Lower lobe of right lung (tissue), 2 donors: ENCODE data around the gene SNRNP200. TPM values are rescaled to one million over a fixed set of nuclear protein-coding genes. Genes with fewer than 3 reads are reported as not detected.

Source experiments
- ATAC-seq, 2 donors: fragments of 200-7000 bp; cut with Tn5 transposase; one replicate each; pipeline ENCODE4 v1.9.1; 2020 to 2022; ENCODE audit warnings: mild to moderate bottlenecking in 2 of 2, moderate library complexity in 2 of 2
- DNase-seq: peaks from one replicate; pipeline ENCODE4 v3.0.0-alpha.2; 2020
- H3K27ac ChIP-seq: fragments of 200-600 bp; one replicate; pipeline ENCODE4 v1.8.0; 2022
- H3K27me3 ChIP-seq: fragments of 200-600 bp; one replicate; pipeline ENCODE4 v1.8.0; 2022; ENCODE audit warnings: low read depth
- H3K36me3 ChIP-seq: fragments of 200-600 bp; one replicate; pipeline ENCODE4 v1.8.0; 2022; ENCODE audit warnings: mild to moderate bottlenecking
- H3K4me1 ChIP-seq: fragments of 200-600 bp; one replicate; pipeline ENCODE4 v1.8.0; 2022
- H3K4me3 ChIP-seq: fragments of 200-600 bp; one replicate; pipeline ENCODE4 v1.8.0; 2022; ENCODE audit warnings: mild to moderate bottlenecking
- H3K9me3 ChIP-seq: fragments of 200-600 bp; one replicate; pipeline ENCODE4 v1.8.0; 2022
- intact Hi-C: fragments of 100-400 bp; cut with DNase I; formaldehyde crosslinking; loops from one replicate; pipeline ENCODE4 v1.11.0; 2022
- total RNA-seq: library from RNA; stranded (reverse); fragmentation: NEBNext Ultra II Directional; extraction: Animal tissue kit (Norgen Biotek cat#: 25700); gene quantifications from one replicate; pipeline ENCODE4 v1.2.1, GENCODE V29; 2021
- TF ChIP-seq, protein P1 (sequence below): fragments of 200-600 bp; IDR thresholded peaks from one replicate; pipeline ENCODE4 v1.8.0; 2022; ENCODE audit warnings: antibody characterized with exemption, mild to moderate bottlenecking
- donor health status: DM: no; HTN: yes; CAD: no; lungs with severe emphysema.

Gene SNRNP200
- total RNA-seq, 1 donor from 2014 or later, result 95.3 TPM

DNA sequence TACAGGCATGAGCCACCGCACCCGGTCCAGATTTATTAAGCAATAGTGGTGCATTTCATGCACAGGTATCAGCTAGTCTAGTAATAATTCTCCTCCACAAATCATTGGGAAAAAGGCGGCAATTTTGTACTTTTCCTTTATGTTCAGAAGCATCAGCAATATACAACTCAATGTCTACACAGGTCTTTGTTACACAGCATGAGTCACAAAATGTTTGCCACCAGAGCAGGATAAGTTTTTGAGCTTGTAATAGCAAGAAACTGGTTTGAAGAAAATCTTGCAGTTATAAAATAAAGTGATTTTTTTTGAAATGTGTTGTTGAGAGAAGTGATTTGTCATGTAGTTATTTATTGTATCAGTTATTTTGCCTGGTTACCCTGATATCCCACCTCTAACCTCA is 15.0 kb upstream of the SNRNP200 start:
- peak overlapping the region; percentile 77 for H3K4me3 ChIP-seq
- ATAC-seq (no peak), DNase-seq (no peak)
- TF ChIP-seq, protein P1, sequence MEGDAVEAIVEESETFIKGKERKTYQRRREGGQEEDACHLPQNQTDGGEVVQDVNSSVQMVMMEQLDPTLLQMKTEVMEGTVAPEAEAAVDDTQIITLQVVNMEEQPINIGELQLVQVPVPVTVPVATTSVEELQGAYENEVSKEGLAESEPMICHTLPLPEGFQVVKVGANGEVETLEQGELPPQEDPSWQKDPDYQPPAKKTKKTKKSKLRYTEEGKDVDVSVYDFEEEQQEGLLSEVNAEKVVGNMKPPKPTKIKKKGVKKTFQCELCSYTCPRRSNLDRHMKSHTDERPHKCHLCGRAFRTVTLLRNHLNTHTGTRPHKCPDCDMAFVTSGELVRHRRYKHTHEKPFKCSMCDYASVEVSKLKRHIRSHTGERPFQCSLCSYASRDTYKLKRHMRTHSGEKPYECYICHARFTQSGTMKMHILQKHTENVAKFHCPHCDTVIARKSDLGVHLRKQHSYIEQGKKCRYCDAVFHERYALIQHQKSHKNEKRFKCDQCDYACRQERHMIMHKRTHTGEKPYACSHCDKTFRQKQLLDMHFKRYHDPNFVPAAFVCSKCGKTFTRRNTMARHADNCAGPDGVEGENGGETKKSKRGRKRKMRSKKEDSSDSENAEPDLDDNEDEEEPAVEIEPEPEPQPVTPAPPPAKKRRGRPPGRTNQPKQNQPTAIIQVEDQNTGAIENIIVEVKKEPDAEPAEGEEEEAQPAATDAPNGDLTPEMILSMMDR, result no peak
- H3K27me3 ChIP-seq, result peaks cover 38% of the 10 kb centered on the region
- H3K27ac ChIP-seq, result no peak overlapping the region
- no peaks in the 10 kb centered on the region for H3K9me3 ChIP-seq
- intact Hi-C loops, result no loop called here
- no peaks in the 10 kb centered on the region for H3K36me3 ChIP-seq
- H3K4me1 ChIP-seq, result peaks cover 24% of the 10 kb centered on the region

DNA sequence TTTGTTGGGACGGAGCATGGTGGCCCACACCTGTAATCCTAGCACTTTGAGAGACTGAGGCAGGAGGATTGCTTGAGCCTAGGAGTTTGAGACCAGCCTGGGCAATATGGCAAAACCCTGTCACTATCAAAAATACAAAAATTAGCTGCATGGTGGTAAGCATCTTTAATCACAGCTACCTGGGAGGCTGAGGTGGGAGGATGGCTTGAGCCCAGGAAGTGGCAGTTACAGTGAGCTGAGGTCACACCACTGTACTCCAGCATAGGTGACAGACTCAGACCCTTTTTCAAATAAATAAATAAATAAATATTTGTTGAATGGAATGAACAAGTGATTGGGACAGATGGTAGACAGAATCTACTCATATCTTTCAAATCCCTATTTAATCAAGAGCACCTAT is 14.1 kb upstream of the SNRNP200 start:
- Histone ChIP-seq H3K4me3 (no peak overlapping the region), H3K4me1 (peaks cover 15% of the 10 kb centered on the region), H3K27me3 (peaks cover 31% of the 10 kb centered on the region), H3K27ac (no peak overlapping the region), H3K36me3 (no peaks in the 10 kb centered on the region), H3K9me3 (no peaks in the 10 kb centered on the region)
- intact Hi-C loops, result no loop called here
- no peak for DNase-seq
- ATAC-seq, result no peak
- TF ChIP-seq, protein P1, result no peak

DNA sequence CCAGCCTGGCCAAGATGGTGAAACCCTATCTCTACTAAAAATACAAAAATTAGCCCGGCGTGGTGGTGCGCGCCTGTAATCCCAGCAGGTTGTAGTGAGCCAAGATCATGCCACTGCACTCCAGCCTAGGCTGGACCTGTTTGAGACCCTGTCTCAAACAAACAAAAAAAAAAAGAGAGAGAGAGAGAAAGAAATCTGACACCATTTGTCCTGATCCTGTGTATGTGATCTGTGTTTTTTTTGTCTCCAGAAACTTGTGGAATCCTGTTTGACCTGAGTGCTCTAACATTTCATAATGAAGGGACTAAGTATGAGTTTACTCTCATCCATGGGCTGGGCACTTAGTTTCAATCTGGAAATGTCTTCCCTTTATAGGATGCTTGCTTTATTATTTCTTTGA is 13.4 kb upstream of the SNRNP200 start:
- no peaks in the 10 kb centered on the region for H3K36me3 ChIP-seq
- H3K4me3 ChIP-seq, result no peak overlapping the region
- intact Hi-C loops, result no loop called here
- H3K4me1 ChIP-seq, result peaks cover 12% of the 10 kb centered on the region
- H3K9me3 ChIP-seq, result no peaks in the 10 kb centered on the region
- H3K27ac ChIP-seq, result no peak overlapping the region
- DNase-seq, result no peak
- no peak for ATAC-seq
- TF ChIP-seq, protein P1, result no peak
- H3K27me3 ChIP-seq, result peaks cover 31% of the 10 kb centered on the region

DNA sequence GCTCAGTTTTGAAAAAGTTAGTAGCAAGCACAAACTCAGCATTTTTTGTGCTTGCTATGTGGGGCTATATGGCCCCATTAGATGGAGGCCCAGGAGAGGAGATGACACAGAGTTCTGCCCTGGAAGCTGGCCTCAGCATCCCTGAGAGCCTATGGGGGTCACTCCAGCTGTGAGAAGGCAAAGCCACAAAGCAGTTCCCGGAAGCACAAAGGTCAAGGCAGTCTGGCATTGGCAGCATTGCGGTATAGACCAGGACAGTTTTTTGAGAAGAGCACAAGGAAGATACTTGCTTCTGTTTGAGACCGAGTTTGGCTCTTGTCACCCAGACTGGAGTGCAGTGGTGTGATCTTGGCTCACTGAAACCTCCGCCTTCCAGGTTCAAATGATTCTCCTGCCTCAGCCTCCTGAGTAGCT is 12.2 kb upstream of the SNRNP200 start:
- TF ChIP-seq, protein P1, result no peak
- Histone ChIP-seq H3K9me3 (no peaks in the 10 kb centered on the region), H3K4me3 (no peak overlapping the region), H3K36me3 (no peaks in the 10 kb centered on the region), H3K4me1 (peaks cover 12% of the 10 kb centered on the region), H3K27me3 (peaks cover 21% of the 10 kb centered on the region), H3K27ac (no peak overlapping the region)
- no peak for ATAC-seq
- DNase-seq, result no peak
- intact Hi-C loops, result no loop called here

DNA sequence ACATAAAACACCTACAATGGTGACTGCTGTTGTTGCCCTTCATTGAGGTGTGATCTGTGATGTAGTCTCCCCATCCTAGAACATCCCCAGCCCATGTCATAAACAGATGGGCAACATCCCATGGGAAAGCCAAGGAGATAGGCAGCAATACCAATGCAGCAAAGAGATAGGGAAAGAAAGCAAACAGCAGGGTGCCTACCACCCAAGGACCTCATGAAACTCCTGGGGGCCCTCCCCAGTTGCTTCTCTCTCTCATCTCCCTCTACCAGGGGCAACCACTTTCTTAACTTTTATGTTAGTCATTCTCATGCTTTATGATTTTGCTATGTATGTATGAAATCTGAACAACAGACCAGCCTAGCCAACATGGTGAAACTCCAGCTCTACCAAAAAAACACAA is 11.7 kb upstream of the SNRNP200 start:
- Histone ChIP-seq H3K9me3 (no peaks in the 10 kb centered on the region), H3K27me3 (peaks cover 15% of the 10 kb centered on the region), H3K27ac (no peak overlapping the region), H3K4me3 (no peak overlapping the region), H3K36me3 (no peaks in the 10 kb centered on the region), H3K4me1 (peaks cover 8% of the 10 kb centered on the region)
- TF ChIP-seq, protein P1, result no peak
- DNase-seq, result no peak
- ATAC-seq, result no peak
- intact Hi-C loops, result no loop called here
